ENCODE results near the gene PPP1R8. TPM values are rescaled to one million over a fixed set of nuclear protein-coding genes. Genes with fewer than 3 reads are reported as not detected.
A peak's percentile ranks its signal among the peaks of the same experiment; 100 is the strongest.

PPP1R8 gene
- total and polyA plus RNA-seq, 2 donors = 36.0 to 46.3 TPM

- Histone ChIP-seq H3K27ac (ENCODE audit: low read depth) (no peak overlapping the region), H3K4me1 (ENCODE audit: insufficient read depth) (no peaks in the 10 kb centered on the region), H3K36me3 (ENCODE audit: insufficient read depth) (no peaks in the 10 kb centered on the region), H3K4me3 (ENCODE audit: low read depth, low read length) (no peak overlapping the region)
- WGBS = 83% methylated on average over 24 of the region's 24 CpGs
- no peak for DNase-seq (ENCODE audit: extremely low spot score)
These were observed 53.7 kb downstream of the PPP1R8 start for GRCh38 chr1:27884006-27884954.

- Histone ChIP-seq H3K27ac (ENCODE audit: low read depth) (no peak overlapping the region), H3K4me1 (ENCODE audit: insufficient read depth) (no peaks in the 10 kb centered on the region), H3K4me3 (ENCODE audit: low read depth, low read length) (no peak overlapping the region), H3K36me3 (ENCODE audit: insufficient read depth) (peaks cover 2% of the 10 kb centered on the region)
- DNase-seq (ENCODE audit: extremely low spot score) = no peak
- WGBS = 87% methylated on average over 8 of the region's 8 CpGs
These were observed 54.5 kb downstream of the PPP1R8 start for GRCh38 chr1:27885114-27885528.

- no peak for DNase-seq (ENCODE audit: extremely low spot score)
- Histone ChIP-seq H3K36me3 (ENCODE audit: insufficient read depth) (peaks cover 3% of the 10 kb centered on the region), H3K4me3 (ENCODE audit: low read depth, low read length) (no peak overlapping the region), H3K4me1 (ENCODE audit: insufficient read depth) (no peaks in the 10 kb centered on the region), H3K27ac (ENCODE audit: low read depth) (no peak overlapping the region)
- 86% methylated on average over 15 of the region's 15 CpGs for WGBS
These were observed 55.2 kb downstream of the PPP1R8 start for GRCh38 chr1:27885621-27886352.

GRCh38 chr1:27886353-27886679, 55.7 kb downstream of the PPP1R8 start:
- Histone ChIP-seq H3K4me3 (ENCODE audit: low read depth, low read length) (no peak overlapping the region), H3K27ac (ENCODE audit: low read depth) (no peak overlapping the region), H3K4me1 (ENCODE audit: insufficient read depth) (no peaks in the 10 kb centered on the region), H3K36me3 (ENCODE audit: insufficient read depth) (peaks cover 3% of the 10 kb centered on the region)
- no peak for DNase-seq (ENCODE audit: extremely low spot score)
- 89% methylated on average over 2 of the region's 2 CpGs for WGBS

GRCh38 chr1:27886744-27887143, 56.2 kb downstream of the PPP1R8 start:
- no peak overlapping the region for H3K4me3 ChIP-seq (ENCODE audit: low read depth, low read length)
- no peak for DNase-seq (ENCODE audit: extremely low spot score)
- H3K4me1 ChIP-seq (ENCODE audit: insufficient read depth) = no peaks in the 10 kb centered on the region
- H3K27ac ChIP-seq (ENCODE audit: low read depth) = no peak overlapping the region
- peaks cover 7% of the 10 kb centered on the region for H3K36me3 ChIP-seq (ENCODE audit: insufficient read depth)
- 83% methylated on average over 3 of the region's 3 CpGs for WGBS

GRCh38 chr1:27887215-27888021, 56.8 kb downstream of the PPP1R8 start:
- H3K4me1 ChIP-seq (ENCODE audit: insufficient read depth) = no peaks in the 10 kb centered on the region
- peaks cover 10% of the 10 kb centered on the region for H3K36me3 ChIP-seq (ENCODE audit: insufficient read depth)
- H3K27ac ChIP-seq (ENCODE audit: low read depth) = no peak overlapping the region
- DNase-seq (ENCODE audit: extremely low spot score) = no peak
- no peak overlapping the region for H3K4me3 ChIP-seq (ENCODE audit: low read depth, low read length)
- 72% methylated on average over 8 of the region's 8 CpGs for WGBS

- Histone ChIP-seq H3K36me3 (ENCODE audit: insufficient read depth) (peaks cover 15% of the 10 kb centered on the region), H3K27ac (ENCODE audit: low read depth) (no peak overlapping the region), H3K4me3 (ENCODE audit: low read depth, low read length) (no peak overlapping the region), H3K4me1 (ENCODE audit: insufficient read depth) (no peaks in the 10 kb centered on the region)
- WGBS = 91% methylated on average over 3 of the region's 3 CpGs
- DNase-seq (ENCODE audit: extremely low spot score) = no peak
These were observed 58.9 kb downstream of the PPP1R8 start for GRCh38 chr1:27889506-27889905.

- no peak overlapping the region for H3K27ac ChIP-seq (ENCODE audit: low read depth)
- WGBS = 80% methylated on average over 7 of the region's 7 CpGs
- no peak for DNase-seq (ENCODE audit: extremely low spot score)
- no peak overlapping the region for H3K4me3 ChIP-seq (ENCODE audit: low read depth, low read length)
- no peaks in the 10 kb centered on the region for H3K4me1 ChIP-seq (ENCODE audit: insufficient read depth)
- peaks cover 21% of the 10 kb centered on the region for H3K36me3 ChIP-seq (ENCODE audit: insufficient read depth)
These were observed 60.8 kb downstream of the PPP1R8 start for GRCh38 chr1:27891196-27891889.

- no peak overlapping the region for H3K4me3 ChIP-seq (ENCODE audit: low read depth, low read length)
- peaks cover 23% of the 10 kb centered on the region for H3K36me3 ChIP-seq (ENCODE audit: insufficient read depth)
- no peak overlapping the region for H3K27ac ChIP-seq (ENCODE audit: low read depth)
- no peak for DNase-seq (ENCODE audit: extremely low spot score)
- WGBS = 81% methylated on average over 3 of the region's 3 CpGs
- no peaks in the 10 kb centered on the region for H3K4me1 ChIP-seq (ENCODE audit: insufficient read depth)
These were observed 63.9 kb downstream of the PPP1R8 start for GRCh38 chr1:27894521-27894920.

Small RNA genes lying within 50 kb of the gene (small RNA-seq; reads per million reads assigned to genes)
- gene RNU6-1245P (not detected), gene SCARNA1 (28.6 reads per million, percentile 96 among the genes with 10 or more reads in this experiment)

Other genes starting within 250 kb of the PPP1R8 start
- gene AHDC1, start 226.6 kb upstream of the PPP1R8 start, total RNA-seq = 19.0 TPM
- gene AHDC1, start 226.6 kb upstream of the PPP1R8 start, polyA plus RNA-seq = 44.8 TPM
- gene FGR, start 195.6 kb upstream of the PPP1R8 start, total RNA-seq = 3.4 TPM
- gene FGR, start 195.6 kb upstream of the PPP1R8 start, polyA plus RNA-seq = 15.8 TPM
- gene IFI6, start 158.6 kb upstream of the PPP1R8 start, total RNA-seq = 40.2 TPM
- gene IFI6, start 158.6 kb upstream of the PPP1R8 start, polyA plus RNA-seq = 217 TPM
- 18.2 TPM for gene FAM76A, start 104.8 kb upstream of the PPP1R8 start, total RNA-seq
- 8.1 TPM for gene FAM76A, start 104.8 kb upstream of the PPP1R8 start, polyA plus RNA-seq
- gene STX12, start 57.6 kb upstream of the PPP1R8 start, total RNA-seq = 81.6 TPM
- 38.4 TPM for gene STX12, start 57.6 kb upstream of the PPP1R8 start, polyA plus RNA-seq
- 7.3 TPM for gene THEMIS2, start 41.8 kb downstream of the PPP1R8 start, total RNA-seq
- gene THEMIS2, start 41.8 kb downstream of the PPP1R8 start, polyA plus RNA-seq = 17.6 TPM
- gene RPA2, start 83.8 kb downstream of the PPP1R8 start, total RNA-seq = 60.5 TPM
- 41.1 TPM for gene RPA2, start 83.8 kb downstream of the PPP1R8 start, polyA plus RNA-seq
- 0.42 TPM for gene SMPDL3B, start 104.2 kb downstream of the PPP1R8 start, total RNA-seq
- gene SMPDL3B, start 104.2 kb downstream of the PPP1R8 start, polyA plus RNA-seq = 0.49 TPM
- gene XKR8, start 129.2 kb downstream of the PPP1R8 start, total RNA-seq = 3.2 TPM
- 9.0 TPM for gene XKR8, start 129.2 kb downstream of the PPP1R8 start, polyA plus RNA-seq

Data from urinary bladder (tissue), 4 donors.